GM18499 (cell line): ENCODE results near the gene SH2D1A.
"Not testable (repeated sequence)": the region's sequence is repeated elsewhere in the genome, so short reads cannot be mapped to it uniquely, and the experiment has no call there.

ENCODE experiments used
- ATAC-seq: cut with Tn5 transposase; IDR thresholded peaks from one replicate; pipeline ENCODE4 v1.9.1; 2021; ENCODE audit warnings: moderate number of reproducible peaks; ENCODE audit not compliant: insufficient read depth, unreplicated experiment

The SH2D1A gene

DNA sequence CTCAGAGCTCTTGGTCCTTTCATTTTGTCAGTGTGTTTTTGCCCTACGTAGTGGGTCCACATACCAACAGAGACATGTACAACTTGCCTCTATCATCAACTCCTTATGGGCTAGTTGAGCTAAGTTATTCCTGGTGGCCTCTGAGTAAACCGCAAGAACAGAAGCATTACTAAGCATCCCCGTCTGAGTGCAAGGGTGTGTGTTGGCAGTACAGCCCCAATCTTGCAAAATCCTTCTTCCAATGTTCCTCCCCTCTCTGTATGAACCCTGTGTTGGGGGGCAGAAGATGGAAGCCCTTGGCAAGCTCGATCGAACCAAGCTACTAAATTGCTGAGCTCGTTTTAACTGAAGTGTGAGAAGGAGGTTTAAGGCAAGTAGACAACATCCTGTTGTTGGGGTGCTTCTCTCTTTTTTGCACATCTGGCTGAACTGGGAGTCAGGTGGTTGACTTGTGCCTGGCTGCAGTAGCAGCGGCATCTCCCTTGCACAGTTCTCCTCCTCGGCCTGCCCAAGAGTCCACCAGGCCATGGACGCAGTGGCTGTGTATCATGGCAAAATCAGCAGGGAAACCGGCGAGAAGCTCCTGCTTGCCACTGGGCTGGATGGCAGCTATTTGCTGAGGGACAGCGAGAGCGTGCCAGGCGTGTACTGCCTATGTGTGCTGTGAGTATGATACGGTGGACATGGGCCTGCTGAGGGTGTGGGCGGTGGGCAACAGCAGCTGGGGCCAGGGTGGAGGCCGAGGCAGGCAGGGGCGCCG lies at the start of gene SH2D1A:
TSS of gene SH2D1A (plus strand) at position 447 of the 760 bp plus-strand sequence. CDS start at position 527, 80 bp downstream.
- ATAC-seq = no peak

DNA sequence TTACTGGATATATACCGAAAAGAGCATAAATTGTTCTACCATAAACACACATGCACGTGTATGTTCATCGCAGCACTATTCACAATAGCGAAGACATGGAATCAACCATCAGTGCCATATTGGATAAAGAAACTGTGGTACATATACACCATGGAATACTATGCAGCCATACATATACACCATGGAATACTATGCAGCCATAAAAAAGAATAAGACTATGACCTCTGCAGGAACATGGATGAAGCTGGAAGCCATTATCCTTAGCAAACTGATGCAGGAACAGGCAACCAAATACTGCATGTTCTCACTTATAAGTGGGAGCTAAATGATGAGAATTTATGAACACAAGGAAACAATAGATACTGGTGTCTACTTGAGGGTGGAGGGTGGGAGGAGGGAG lies 47.0 kb upstream of the SH2D1A start:
- not testable (repeated sequence) for ATAC-seq

DNA sequence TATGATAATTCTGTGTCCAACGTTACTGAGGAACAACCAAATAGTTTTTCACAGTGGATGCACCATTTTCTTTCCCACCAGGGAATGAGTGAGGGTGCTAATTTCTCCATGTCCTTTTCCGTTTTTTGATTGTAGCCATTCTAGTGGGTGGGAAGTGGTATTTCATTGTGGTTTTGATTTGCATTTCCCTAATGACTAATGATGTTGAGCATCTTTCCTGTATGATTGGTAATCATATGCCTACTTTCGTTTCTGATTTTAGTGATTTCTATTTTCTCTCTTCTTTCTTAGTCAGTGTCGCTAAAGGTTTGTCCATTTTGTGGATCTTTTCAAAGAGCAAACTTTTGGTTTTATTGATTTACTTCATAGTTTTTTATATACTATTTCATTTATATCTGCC lies 46.0 kb upstream of the SH2D1A start:
- ATAC-seq = no peak

DNA sequence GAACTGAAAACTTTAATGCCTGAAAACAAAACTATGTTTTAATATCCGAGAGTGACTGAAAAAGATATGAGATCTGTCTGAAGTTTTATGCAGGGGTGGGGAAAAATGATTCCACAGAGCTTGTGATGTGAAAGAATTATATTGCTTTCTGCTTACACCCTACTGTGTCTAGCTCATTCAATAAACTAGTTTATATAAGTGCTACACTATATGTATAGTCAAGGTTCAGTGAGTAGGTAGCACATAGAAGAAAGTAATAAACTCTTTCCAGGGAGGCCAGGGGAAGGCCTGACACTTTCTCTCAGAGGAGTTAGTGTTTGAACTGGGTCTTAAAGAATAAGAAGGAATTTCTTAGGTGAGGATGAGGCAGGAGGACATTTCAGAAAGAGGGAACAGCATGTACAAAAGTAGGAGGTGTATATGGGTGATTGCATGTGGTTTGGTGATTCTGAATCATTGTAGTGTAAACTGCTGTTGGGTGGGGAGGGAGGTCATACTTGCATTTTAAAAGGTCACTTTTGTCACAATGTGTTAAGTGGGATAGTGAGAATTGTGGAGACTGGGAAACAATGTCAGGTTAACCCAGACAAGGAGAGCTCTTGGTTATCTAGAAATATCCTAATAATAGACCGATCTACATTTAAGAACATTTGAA lies 39.0 kb upstream of the SH2D1A start:
- no peak for ATAC-seq

DNA sequence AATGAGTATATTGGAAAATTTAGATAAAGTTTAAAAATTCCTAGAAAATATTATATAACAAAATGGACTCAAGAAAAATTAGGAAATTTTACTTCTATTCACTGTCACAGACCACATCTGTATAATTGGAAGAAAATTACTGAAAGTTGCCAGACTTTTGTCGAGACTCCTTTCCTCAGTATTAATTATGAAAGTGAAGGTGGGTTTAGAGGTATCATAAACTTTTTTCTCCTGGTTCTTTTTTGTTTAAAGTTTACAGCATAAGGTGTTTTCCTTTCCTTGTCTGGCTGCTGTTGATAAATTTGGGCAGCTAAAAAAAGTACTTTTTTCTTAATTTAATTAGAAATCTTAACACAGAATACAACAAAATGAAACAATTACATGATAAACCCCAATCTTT lies 20.6 kb upstream of the SH2D1A start:
- no peak for ATAC-seq

DNA sequence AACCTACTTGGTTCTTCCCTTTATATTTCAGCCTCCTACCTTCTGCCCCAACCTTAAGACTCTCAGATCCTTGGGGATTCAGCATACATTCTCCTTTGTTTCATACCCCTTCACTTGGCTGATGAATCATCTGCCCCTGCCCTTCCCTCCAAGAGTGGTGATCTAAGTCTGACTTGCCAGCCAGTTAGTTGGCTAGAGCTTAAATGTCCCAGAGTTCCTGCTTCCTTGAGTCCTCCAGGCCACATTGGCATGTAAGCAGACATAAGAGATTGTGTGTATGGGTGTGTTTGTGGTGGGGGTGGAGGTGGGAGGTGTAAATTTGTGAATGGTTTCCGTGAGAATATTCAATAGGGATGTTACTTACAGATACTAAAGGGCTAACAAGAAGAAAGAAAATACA lies 17.6 kb upstream of the SH2D1A start:
- ATAC-seq = no peak

DNA sequence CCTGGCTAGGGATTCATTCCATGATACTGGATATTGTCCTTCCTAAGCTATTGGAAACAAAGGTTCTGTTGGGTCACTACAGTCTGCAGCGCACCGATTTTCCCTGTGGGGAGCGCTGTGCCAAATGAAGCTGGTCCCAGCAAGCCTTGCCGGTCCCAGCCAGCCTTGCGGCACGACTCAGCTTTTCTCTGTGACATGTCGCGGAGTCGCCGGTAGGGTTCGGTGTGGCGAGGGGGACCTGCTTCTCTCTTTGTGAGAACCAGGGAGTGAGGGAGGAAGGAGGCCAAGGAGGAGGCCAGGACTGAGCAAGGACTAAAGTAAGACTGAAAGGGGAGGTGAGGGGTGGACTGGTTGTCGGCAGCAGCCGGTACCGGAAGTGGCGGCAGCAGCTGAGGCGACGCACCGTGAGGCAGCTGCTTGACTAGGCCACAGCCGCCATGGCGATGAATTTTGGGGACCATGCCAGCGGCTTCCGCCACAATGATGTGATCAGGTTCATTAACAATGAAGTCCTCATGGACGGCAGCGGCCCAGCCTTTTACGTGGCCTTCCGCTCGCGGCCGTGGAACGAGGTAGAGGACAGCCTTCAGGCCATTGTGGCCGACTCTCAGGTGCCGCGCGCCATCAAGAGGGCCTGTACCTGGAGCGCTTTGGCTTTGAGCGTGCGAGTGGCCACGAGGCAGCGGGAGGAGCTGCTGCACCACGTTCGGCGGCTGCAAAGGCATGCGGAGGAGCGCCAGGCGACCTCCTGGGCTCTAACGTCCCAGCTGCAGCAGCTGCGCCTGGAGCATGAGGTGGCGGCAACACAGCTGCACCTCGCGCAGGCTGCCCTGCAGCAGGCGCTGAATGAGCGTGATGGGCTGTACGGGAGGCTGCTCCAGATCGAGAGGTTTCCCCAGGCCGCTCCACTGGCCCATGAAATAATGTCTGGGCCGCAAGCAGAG lies 13.6 kb upstream of the SH2D1A start, which contains the start of gene TEX13D:
TSS of gene TEX13D (plus strand) at position 180 of the 944 bp plus-strand sequence. CDS start at position 438, 258 bp downstream.
- no peak for ATAC-seq

DNA sequence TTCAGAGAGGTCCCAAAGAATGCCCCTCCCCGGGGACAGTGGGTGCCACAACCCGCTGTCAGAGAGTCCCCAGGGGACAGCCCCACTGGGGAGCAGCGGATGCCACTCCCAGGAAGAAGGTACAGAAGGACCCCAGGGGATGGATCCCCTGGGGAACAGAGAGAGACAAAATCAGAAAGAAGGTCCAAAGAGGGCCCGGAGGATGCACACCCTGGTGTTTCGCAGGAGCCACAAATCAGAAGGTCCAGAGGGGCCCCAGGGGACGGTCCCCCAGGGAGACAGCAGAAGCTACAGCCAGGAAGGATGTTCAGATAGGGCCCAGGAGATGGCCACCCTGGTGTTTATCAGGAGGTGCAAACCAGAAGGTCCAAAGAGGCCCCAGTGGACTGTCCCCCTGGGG lies 12.5 kb upstream of the SH2D1A start:
- ATAC-seq = no peak

DNA sequence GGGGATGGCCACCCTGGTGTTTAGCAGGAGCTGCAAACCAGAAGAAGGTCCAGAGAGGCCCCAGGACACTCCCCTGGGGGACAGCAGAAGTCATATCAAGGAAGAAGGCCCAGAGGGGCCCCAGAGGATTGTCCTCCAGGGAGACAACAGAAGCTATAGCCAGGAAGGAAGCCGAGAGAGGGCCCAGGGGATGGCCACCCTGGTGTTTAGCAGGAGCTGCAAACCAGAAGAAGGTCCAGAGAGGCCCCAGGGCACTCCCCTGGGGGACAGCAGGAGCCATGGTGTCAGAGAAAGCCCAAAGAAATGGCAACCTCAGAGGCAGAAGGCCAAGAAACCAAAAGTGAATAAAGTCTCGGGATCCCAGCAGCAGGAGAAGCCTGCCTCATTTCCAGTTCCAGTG lies 11.8 kb upstream of the SH2D1A start:
- not testable (repeated sequence) for ATAC-seq

DNA sequence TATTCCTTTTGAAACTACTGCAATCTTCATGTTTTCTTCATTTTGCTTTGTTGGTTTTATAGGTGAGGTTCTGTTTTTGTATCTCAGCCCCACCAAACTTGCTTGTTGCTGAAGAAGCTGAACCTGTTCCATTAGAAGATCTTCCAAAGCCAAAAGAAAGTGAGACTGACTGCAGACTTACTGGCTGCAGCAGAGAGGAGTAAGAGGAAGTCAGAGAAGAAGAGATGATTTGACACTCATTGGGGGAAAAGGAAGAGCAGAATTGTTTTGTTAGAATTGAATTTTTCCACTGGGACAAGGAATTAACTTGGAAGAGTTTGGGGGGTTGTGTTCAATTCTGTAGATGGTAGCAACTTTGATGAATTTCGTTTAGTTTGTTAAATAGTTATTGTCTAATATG lies 10.8 kb upstream of the SH2D1A start:
- no peak for ATAC-seq

DNA sequence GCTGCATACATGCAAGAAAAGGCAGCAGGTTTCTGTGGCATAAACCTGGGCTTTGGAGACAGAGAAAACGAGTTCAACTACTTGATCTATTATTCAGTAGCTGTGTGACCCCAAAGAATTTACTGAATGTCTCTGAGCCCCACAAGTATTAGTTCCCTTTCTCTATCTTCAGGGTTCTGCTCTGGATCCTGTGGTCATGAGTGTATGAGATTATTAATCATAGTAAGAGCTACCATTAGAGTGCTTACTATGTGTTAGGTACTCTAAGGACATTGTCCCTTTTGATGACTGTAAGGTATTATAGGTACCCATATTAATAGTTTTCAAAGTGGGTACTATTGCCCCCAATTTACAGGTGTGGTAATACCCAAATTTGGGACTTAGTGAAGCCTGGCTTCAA lies 8.4 kb upstream of the SH2D1A start:
- ATAC-seq = no peak

DNA sequence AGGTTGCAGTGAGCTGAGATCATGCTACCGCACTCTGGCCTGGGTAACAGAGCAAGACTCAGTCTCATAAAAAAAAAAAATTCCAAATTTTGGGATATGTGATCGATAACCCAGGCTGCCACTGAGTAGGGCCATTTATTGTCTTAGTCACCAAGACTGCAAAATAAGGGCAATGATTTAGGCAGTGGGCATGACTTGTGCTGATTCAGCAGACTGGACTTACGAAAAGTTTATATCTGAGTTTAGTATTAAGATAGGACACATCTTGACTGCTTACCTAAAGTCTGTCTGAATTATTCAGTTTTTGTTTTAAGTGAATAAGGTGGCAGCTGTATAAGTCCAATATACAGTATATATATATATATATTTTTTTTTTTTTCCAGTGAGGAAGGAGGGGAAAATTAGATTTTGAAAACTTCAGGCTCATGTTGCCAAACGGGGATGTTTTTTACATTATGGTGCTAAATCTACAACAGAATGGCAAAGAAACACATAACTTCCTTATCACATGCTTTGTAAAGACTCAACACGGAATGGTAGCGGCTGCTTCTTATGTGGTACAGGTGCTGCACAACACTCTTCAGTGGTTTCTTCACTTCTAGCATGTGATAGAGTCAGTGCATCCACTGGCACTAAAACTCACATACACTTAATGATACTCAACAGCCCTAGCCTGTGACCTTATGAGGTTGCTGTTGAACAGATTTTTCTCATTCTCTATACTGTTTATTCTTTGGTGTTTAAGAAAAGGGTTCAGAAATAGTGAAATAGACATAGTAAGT lies 7.4 kb upstream of the SH2D1A start:
- no peak for ATAC-seq

DNA sequence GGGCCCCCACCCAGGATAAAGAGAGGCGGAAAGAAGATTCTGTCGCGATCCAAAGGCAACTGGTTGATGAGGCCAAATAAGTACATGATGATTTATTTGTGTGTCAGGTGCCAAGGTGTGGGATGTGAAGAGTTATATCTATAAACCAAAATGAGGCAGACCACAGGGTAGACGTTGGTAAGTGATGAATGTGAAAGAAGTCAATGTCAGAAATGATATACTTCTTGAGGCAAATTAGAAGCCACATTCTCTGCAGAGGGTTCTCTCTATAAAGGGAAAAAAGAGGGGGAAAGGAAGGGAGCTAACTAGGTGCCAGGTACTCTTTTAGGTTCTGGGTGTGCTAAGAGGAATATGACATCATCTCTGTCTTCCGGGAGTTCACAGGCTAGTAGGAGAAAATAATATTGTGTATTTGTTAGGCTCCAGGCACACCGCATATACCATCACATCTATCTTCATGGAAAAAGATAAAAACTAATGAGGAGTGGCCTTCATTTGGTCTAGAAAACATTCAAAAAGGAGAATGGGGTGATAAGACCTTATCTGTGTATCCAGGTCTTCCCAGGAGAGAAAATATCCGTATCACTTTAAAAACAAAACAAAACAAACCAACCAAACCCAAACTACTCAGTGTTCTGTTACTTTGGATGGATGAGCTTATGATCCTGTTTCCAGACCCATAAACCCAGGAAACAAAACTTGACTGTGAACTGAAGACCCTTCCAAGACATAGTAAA lies 4.8 kb upstream of the SH2D1A start:
- ATAC-seq = no peak

DNA sequence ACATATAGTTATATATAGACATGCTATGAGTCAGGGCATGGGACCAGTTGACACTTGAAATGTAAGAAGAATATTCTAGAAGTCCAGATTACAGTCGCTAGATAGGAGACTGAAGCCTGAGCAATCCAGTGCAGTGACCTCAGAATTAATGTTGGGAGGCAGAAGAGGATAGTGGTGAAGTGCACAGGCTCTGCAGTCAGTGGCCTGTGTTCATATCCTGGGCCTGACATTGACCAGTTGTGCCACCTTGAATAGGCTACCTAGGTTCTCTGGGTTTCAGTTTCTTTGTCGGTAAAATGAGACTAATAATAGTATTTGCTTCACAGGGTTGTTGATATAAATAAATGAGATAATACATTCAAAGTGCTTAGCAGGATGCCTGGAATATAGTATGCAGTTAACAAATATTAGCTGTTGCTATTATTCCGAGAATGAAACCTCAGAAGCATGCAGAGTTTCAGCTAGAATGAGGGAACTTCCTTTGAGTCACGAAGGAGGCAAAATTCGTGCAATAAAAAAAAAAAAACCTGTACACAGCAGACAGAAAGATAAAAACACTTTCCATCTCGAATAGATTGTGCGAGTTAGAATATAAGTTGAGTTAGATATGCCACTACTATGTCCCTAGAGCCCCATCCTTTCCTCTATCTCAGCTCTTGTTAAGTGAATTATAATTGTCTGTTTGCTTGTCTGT lies 4.0 kb upstream of the SH2D1A start:
- no peak for ATAC-seq

DNA sequence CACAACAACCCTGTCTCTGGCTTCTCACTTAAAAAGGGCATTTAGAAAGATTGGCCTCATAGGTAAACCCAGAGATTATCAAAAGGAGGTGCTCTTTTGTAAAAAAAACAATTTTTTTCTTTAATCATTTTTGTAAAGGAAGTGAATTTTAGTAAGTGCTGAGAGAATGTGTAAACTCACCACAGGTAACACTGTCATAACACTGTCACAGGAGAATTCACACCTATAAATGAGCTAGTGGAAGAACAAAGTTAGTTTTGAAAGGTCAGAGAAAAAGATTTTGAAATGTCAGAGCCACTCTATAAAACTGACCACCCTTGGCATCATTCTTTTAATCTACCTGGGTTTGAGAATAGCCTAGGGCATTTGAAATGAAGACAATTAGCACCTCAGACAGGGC lies 3.3 kb upstream of the SH2D1A start:
- no peak for ATAC-seq

DNA sequence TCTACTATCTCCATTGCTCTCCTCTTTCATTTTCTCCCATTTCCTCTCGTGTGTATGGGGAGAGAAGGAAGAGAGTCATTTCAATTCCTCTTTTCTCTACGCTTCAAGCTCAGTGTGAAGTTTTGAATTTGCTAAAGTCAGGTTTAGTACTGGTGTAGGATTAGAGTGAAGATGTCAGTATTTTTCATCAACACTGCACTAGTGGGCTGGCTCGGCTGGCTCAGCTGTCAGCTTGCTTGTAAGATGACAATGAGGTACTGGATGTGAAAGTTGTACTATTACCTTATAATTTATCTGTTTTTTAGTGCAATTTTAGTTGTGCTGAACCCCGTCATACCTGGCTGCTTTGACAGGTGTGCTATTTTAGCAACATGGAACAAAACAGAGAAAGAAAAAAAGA lies 2.1 kb upstream of the SH2D1A start:
- no peak for ATAC-seq

DNA sequence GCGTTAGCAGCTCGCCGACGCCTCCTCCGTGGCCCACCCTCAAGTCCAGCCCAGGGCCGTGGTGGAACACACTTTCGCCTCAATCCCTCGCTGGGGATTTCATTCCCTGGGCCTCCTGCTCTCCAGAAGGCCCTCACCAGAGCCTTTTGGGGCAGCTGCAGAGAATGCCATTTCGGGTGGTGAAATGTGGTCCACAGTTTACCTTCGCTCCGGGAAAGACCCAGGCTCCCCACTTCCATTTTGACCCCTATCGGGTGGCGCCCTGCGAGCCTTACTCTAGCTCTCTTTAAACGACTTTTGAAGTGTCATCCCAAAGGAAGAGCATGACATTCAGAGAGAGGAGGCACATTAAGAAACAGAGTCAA lies 496 bp downstream of the SH2D1A start:
- ATAC-seq = no peak

DNA sequence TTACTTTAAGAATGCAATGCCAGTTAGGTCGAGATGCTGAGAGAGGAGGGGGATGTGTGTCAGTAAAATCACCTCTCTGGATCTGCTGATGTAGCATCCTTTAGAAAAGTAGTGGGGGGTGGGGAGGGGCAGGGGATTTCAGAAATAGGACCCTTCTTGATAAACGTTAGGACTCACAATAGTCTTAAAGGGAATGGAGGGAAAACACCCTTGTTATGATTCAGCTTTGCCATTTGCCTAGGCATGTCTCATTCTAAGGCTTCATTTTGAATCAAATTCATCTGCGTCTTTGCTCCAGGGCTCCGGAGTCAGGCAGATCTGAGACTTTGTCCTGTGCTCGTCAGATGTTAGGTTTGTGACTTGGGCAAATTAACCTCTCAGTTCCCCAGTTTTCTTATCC lies 879 bp downstream of the SH2D1A start:
- ATAC-seq = no peak

DNA sequence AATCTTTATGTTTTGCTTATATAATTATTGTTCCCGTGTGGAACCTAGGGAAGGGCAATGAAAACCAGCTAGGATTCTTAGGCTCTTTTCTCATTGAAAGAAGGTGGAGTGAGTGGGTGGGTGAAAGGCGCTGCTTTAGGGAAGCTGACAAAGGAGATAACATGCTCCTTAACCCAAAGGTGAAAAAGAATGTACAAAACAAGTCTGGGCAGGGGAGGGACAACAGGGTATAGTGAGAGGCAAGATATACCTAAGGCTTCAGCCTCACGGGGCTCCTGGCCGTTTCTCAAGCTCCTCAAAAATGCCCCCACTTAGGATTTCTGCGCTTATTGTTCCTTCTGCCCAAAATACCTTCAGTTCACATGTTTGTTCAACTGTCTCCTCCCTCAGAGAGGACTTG lies 1.8 kb downstream of the SH2D1A start:
- ATAC-seq = no peak
